Loucy (cell line): ENCODE measurements around the gene PDE2A.

Experiments
- H2AFZ ChIP-seq: fragments of 200-600 bp; sonication (generic); 2 replicates; pipeline ENCODE4 v1.6.0; 2016; ENCODE audit warnings: antibody characterized with exemption, mild to moderate bottlenecking, low read length, moderate library complexity
- H3F3A ChIP-seq: fragments of 200-600 bp; 2 replicates; pipeline ENCODE4 v1.6.0; 2016; ENCODE audit warnings: antibody characterized with exemption, low read depth, mild to moderate bottlenecking
- H3K27me3 ChIP-seq: fragments of 200-600 bp; sonication (generic); 2 replicates; pipeline ENCODE4 v1.6.1; 2014; ENCODE audit warnings: low read length, mild to moderate bottlenecking; ENCODE audit not compliant: insufficient read depth, poor library complexity, severe bottlenecking
- H3K36me3 ChIP-seq: fragments of 200-600 bp; sonication (generic); 2 replicates; pipeline ENCODE4 v1.6.1; 2016; ENCODE audit warnings: low read length; ENCODE audit not compliant: insufficient read depth
- H3K4me1 ChIP-seq: fragments of 200-600 bp; sonication (generic); 2 replicates; pipeline ENCODE4 v1.5.1; 2014; ENCODE audit warnings: low read length, mild to moderate bottlenecking; ENCODE audit not compliant: insufficient read depth, poor library complexity, severe bottlenecking
- H3K4me2 ChIP-seq: fragments of 200-600 bp; sonication (generic); 2 replicates; pipeline ENCODE4 v1.6.0; 2014; ENCODE audit warnings: antibody characterized with exemption, low read length, low read depth, mild to moderate bottlenecking; ENCODE audit not compliant: poor library complexity, severe bottlenecking
- H3K4me3 ChIP-seq: fragments of 200-600 bp; sonication (generic); 2 replicates; pipeline ENCODE4 v1.5.1; 2014; ENCODE audit warnings: low read length, mild to moderate bottlenecking, mixed read lengths; ENCODE audit not compliant: poor library complexity, severe bottlenecking
- H3K79me2 ChIP-seq: fragments of 200-600 bp; sonication (generic); 2 replicates; pipeline ENCODE4 v1.6.1; 2014; ENCODE audit warnings: low read length; ENCODE audit not compliant: insufficient read depth
- H3K9ac ChIP-seq: fragments of 200-600 bp; sonication (generic); 2 replicates; pipeline ENCODE4 v1.6.0; 2014; ENCODE audit warnings: mild to moderate bottlenecking, low read depth, low read length, moderate library complexity; ENCODE audit not compliant: poor library complexity, severe bottlenecking
- H3K9me2 ChIP-seq: fragments of 200-600 bp; sonication (generic); replicated peaks from 2 replicates; pipeline ENCODE4 v1.6.1; 2016; ENCODE audit warnings: low read depth, low read length, mixed read lengths
- H3K9me3 ChIP-seq: fragments of 200-600 bp; sonication (generic); 2 replicates; pipeline ENCODE4 v1.6.1; 2014; ENCODE audit warnings: mild to moderate bottlenecking, antibody characterized with exemption, low read length, low read depth; ENCODE audit not compliant: insufficient read depth
- H4K20me1 ChIP-seq: fragments of 200-600 bp; sonication (generic); 2 replicates; pipeline ENCODE4 v1.6.0; 2014; ENCODE audit warnings: antibody characterized with exemption, low read length, mild to moderate bottlenecking; ENCODE audit not compliant: insufficient read depth, poor library complexity, severe bottlenecking
- EZH2phosphoT487 ChIP-seq: fragments of 200-600 bp; IDR thresholded peaks from 2 replicates; pipeline ENCODE4 v1.6.1; 2018; ENCODE audit warnings: antibody characterized with exemption, mild to moderate bottlenecking, moderate library complexity, borderline replicate concordance
- TF ChIP-seq, protein P1 (sequence below): fragments of 200-600 bp; sonication (generic); conservative IDR thresholded peaks from 2 replicates; pipeline ENCODE4 v1.5.1; 2014; ENCODE audit warnings: mild to moderate bottlenecking, antibody characterized with exemption, low read length

Gene PDE2A

DNA sequence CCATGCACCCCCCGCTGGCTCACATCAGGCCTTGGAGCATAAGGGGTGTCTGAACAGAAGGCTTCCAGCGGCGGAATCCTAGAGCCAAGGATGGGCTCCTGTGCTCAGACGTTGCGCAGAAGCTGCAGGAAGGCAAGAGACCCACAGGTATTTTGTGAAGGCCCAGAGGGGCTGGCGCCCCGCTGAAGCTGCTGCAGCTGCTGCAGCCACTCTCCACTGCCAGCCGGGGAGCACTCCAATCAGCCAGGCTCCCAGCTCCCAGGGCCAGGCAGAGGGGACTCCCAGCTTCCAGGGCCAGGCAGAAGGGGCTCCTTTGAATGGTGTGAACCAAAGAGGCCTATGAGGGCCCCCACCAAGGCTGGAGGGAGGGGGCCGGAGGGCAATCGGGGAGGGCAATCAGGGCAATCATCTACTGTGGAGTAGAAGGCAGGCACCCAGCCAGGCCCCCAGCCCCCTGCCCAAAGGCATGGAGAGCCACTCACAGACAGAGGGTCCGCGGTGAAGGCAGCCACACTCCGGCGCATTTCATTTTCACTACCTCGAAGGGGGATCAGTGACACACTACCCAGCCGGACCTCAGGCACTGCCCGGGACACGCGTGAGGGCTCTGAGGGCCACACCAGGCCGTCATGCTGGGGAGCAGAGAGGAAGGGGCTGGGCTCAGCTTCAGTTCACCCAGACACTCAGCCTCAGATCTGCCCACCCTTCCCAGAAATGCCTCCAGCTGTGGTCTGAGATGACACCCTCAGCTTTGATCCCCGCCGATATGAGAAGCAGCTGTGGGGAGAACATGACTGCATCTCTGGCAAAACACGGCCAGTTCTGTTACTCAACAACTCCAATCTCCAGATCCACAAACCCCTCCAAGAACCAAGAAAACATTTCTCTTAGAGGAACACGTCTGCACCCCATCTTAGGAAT lies 11.6 kb upstream of the PDE2A start:
- Histone ChIP-seq H3K79me2 (no peaks in the 10 kb centered on the region), H3F3A (no peaks in the 10 kb centered on the region), H3K9ac (no peak overlapping the region), H3K9me3 (no peaks in the 10 kb centered on the region), H3K4me1 (no peaks in the 10 kb centered on the region), H3K9me2 (no peaks in the 10 kb centered on the region), H4K20me1 (no peaks in the 10 kb centered on the region), H3K4me2 (no peak overlapping the region), H3K4me3 (no peak overlapping the region), H2AFZ (no peak overlapping the region), H3K27me3 (no peaks in the 10 kb centered on the region), H3K36me3 (peaks cover 20% of the 10 kb centered on the region; the same call in 1 of the 2 replicates)
- no peak for TF ChIP-seq EZH2phosphoT487
- TF ChIP-seq, protein P1, sequence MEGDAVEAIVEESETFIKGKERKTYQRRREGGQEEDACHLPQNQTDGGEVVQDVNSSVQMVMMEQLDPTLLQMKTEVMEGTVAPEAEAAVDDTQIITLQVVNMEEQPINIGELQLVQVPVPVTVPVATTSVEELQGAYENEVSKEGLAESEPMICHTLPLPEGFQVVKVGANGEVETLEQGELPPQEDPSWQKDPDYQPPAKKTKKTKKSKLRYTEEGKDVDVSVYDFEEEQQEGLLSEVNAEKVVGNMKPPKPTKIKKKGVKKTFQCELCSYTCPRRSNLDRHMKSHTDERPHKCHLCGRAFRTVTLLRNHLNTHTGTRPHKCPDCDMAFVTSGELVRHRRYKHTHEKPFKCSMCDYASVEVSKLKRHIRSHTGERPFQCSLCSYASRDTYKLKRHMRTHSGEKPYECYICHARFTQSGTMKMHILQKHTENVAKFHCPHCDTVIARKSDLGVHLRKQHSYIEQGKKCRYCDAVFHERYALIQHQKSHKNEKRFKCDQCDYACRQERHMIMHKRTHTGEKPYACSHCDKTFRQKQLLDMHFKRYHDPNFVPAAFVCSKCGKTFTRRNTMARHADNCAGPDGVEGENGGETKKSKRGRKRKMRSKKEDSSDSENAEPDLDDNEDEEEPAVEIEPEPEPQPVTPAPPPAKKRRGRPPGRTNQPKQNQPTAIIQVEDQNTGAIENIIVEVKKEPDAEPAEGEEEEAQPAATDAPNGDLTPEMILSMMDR, result no peak

DNA sequence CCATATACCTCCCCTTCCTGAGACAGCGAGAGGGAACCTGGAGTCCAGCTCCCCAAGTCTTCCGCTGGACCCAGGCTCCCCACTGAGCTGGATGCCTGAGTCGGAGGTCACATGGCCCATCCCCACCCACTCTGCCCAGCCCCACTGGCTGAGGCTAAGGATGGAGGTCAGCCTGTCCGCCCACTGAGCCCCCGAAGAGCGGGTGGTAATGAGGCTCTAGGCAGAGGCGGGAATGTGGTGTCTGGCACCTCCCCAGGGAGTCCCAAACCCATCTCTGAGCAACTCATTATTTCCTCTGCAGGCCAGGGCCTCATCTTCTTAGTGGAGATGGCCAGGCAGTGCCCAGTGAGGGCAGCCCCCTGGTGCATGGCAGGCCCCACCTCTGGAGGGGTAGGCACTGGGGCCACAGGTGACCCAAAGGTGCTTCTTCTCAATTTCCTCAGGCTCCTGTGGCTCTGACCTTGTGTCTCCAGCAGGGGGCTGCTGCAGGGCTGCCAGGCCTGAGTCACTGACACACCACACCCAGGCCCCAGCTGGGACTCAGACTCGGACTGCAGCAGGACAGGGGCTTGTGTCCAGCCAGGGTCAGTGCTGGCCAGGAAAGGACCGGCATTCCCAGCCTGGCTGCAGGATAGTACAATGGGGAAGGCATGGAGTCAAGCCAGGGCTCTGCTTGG lies 10.2 kb upstream of the PDE2A start:
- Histone ChIP-seq H3K27me3 (no peaks in the 10 kb centered on the region), H3K36me3 (peaks cover 20% of the 10 kb centered on the region; the same call in 1 of the 2 replicates), H3K9me2 (no peaks in the 10 kb centered on the region), H3K79me2 (no peaks in the 10 kb centered on the region), H3F3A (no peaks in the 10 kb centered on the region), H2AFZ (no peak overlapping the region), H3K4me2 (no peak overlapping the region), H3K9me3 (no peaks in the 10 kb centered on the region), H4K20me1 (no peaks in the 10 kb centered on the region), H3K9ac (no peak overlapping the region), H3K4me3 (no peak overlapping the region), H3K4me1 (no peaks in the 10 kb centered on the region)
- TF ChIP-seq, protein P1, result peak; percentile 58
- TF ChIP-seq EZH2phosphoT487, result no peak

DNA sequence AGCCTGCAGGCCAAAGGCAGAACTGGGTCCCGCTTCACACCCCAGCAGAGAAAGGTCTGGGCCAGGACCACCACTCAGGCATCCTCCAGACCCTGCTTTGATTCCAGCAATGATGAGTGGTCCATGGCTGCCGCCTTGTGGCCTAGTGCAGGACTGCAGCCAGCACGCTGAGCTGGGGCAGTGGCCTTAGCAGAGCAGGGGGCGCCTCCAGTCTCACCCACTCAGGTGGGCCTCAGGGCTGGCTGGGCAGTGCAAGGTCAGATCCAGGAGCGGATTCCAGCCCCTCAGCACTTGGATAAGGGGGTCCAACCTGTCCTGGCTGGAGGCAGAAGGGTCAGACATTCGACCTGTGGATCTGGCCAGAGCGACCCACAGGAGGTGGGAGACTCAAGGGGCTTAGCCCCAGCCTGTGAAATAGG lies 9.6 kb upstream of the PDE2A start:
- Histone ChIP-seq H4K20me1 (no peaks in the 10 kb centered on the region), H3K4me3 (no peak overlapping the region), H3K9ac (no peak overlapping the region), H3K9me3 (no peaks in the 10 kb centered on the region), H3K36me3 (peaks cover 17% of the 10 kb centered on the region; the same call in 1 of the 2 replicates), H3K27me3 (no peaks in the 10 kb centered on the region), H3K79me2 (no peaks in the 10 kb centered on the region), H2AFZ (no peak overlapping the region), H3K4me2 (no peak overlapping the region), H3K4me1 (no peaks in the 10 kb centered on the region), H3K9me2 (no peaks in the 10 kb centered on the region), H3F3A (no peaks in the 10 kb centered on the region)
- TF ChIP-seq EZH2phosphoT487, result no peak
- TF ChIP-seq, protein P1, result peak; percentile 89
